HG03378 (cell line): ENCODE results near the gene TEX101.
A peak's percentile ranks its signal among the peaks of the same experiment; 100 is the strongest.

Experiments used
- ATAC-seq: cut with Tn5 transposase; IDR thresholded peaks from one replicate; pipeline ENCODE4 v1.9.1; 2021; ENCODE audit warnings: mild to moderate bottlenecking, moderate library complexity; ENCODE audit not compliant: unreplicated experiment

TEX101 gene

DNA sequence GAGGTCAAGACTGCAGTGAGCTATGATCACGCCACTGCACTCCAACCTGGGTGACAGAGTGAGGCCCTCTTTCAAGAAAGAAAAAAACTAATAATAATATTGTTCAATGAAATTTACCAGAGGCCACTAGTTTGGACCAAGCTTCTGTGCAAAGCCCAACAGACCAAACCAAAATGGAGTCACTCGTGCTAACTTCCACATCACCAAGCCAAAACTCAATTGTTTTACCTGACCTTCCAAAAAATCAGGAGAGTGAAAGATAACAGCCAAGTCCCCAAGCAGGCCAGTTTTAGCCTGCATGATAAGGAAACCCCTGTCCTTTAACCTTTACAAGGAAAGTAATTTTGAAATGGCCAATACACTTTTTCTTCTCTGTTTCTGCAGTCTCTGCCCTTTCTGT lies 30.7 kb downstream of the TEX101 start:
- no peak for ATAC-seq

DNA sequence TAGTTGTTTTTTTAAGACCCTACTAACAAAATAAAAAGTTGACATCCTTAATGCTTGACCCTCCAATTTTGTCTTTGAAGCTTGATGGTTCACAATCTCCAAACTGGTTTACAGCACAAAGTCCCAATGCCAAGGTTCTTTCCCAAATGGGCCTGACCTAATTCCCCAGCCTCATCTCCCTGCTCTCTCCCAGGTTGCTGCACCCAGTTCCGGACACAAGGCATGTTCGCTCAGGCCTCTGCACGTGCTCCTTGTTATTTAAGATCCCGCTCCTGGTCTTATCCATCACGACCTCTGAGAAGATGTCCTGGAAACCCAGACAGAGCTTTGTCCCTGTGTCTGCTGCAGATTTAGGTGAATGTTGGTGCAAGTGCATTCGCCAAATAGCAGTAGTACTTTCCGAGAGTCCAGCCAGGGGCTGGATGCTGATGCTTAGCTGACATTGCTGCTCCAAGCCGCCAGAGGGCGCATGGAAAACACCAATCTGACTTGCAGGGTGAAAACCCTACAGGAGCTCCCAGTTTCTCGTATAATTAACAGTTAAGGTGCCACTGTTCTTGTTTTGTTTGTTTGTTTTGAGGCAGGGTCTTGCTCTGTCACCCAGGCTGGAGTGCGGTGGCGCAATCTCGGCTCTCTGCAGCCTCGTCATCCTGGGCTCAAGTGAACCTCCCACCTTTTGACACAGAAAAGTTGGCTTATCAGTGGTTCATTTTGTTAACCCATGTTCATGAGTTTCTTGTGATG lies 32.2 kb downstream of the TEX101 start:
- no peak for ATAC-seq

DNA sequence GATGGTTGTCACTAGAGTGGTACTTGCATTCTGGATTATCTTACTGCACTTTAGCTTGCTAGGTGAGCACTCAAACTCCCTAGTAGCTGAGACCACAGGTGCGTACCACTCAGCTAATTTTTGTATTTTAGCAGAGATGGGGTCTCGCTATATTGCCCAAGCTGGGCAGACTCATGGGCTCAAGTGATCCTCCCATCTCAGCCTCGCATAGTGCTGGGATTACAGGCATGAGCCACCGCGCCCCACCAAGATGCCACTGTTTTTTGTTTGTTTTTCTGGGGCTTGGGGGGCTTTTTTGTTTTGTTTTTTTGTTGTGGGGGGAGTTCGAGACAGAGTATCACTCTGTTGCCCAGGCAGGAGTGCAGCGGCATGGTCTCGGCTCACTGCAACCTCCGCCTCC lies 33.0 kb downstream of the TEX101 start:
- no peak for ATAC-seq

DNA sequence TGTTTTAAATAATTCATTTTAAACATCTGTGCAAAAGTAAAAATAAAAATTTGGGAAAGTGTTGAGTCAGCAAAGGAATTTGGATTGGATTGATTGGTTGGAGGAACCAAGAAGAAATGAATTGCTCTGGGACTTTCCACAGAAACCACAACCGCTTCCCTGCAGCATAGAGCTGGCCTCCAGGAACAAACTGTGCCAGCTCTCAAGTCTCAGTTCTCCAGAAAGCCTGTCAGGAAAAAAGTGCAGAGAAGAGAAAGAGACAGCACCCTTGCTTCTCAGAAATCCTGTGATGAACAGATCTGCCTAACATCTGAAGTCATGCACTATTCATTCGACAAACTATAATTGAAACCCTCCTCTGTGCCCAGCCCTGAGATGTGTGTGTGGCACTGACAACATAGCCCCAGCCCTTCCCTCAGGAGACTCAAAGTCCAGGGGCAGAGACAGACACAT lies 35.9 kb downstream of the TEX101 start:
- no peak for ATAC-seq

DNA sequence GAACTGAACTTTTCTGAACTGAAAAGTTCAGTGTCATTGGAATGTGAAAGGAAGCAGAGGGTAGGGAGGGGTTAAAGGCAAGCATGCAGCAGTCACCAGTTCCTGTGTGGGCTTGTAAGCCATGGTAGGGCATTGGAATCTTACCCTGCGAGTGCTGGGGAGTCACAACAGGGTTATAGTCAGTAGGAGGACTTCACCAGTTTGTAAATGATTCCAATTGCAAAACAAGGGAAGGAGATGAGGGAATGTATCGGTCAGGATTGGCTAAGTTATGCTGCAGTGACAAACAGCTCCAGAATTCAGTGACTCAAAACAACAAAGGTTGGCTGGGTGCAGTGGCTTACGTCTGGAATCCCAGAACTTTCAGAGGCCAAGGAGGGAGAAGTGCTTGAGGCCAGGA lies 37.9 kb downstream of the TEX101 start:
- ATAC-seq = no peak

DNA sequence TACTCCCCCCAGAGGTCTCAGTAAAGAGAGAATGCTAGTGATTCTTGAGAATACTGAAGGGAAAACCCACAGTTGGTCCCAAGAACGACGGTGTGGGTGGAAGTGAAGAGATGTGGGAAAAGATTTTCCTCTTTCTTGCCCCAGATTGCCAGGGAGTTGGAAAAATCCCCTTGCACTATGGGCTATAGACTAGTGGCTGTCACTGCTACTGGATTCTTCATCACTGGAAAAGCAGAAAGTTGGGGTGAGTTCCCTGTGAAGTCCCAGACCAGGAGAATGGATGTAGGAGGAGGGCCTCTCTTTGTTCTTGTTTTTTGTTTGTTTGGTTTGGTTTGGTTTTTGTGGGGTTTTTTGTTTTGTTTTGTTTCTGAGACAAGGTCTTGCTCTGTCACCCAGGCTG lies 39.3 kb downstream of the TEX101 start:
- ATAC-seq = no peak

DNA sequence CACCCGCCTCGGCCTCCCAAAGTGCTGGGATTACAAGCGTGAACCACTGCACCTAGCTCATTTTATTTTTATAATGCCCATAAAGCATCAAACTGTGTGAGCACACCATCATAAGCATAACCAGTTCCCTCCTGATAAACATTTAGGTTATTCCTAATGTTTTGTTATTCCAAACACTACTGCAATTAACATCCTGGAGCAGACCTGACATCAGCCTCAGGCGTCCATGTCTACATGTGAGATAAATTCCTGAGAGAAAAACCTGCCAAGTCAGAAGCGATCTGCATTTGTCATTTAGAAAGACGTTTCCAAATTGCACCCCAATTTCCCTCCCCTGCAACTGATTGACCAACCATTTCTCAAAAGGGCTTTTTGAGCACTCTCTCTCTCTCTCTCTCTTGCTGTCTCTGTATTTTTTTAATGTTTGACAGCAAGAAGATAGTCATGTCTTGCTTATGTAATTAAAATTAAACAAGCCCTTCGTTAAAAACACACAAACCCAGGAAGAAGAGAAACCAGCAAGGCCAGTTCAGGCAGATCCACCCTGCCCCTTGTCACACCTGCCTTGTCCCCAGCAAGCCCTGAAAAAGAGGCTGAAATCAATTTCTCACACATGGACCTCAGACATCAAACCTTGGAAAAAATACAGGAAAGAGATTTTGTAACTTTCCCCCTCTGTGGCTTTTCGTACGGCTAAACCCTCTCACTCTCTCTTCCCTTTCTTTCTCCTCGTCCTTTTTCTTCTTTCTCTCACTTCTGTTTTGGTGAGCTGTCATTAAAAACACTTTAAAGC lies 40.8 kb downstream of the TEX101 start:
- ATAC-seq = no peak

DNA sequence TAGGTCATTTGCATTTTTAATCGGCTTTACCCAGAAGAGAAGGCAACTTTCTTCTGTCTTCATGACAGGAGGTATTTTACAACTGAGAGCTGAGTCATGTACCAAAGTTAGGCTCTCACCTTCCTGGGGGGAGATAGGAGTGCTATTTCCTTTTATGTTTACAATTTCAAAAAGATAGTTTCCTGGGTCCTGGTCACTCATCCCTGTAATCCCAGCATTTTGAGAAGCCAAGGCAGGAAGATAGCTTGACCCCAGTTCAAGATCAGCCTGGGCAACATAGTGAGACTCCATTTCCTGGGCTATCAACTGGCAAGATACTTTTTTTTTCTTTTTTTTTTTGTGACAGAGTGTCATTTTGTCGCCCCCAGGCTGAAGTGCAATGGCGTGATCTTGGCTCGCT lies 43.1 kb downstream of the TEX101 start:
- ATAC-seq = no peak

DNA sequence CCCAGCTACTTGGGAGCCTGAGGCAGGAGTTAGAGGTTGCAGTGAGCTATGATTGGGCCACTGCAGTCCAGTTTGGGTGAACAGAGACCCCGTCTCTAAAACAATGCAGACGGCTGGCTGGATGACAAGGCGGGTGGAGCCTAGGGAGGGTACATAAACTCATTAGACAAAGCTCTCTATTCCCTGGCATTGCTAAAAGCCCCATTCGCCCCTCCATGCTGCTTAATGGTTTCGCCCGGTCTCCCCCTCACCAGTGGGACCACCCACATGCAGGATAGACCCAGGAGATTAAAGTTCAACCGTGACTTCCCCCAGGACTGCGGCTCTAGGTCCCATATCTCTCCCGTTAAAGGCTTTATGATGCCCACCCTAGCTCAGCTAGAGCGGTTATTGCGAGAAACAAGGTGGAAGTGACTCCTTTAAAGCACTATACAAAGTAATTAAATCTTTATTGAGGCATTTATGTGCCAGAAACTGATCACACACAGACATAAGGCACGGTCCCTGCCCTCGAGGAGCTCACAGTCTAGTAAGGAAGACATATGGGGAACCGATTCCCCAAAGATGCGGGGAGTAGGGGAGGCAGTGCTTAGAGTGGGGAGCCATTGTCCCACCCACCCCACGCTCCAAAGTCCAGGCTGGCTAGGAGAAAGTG lies 45.8 kb downstream of the TEX101 start:
- ATAC-seq = no peak

DNA sequence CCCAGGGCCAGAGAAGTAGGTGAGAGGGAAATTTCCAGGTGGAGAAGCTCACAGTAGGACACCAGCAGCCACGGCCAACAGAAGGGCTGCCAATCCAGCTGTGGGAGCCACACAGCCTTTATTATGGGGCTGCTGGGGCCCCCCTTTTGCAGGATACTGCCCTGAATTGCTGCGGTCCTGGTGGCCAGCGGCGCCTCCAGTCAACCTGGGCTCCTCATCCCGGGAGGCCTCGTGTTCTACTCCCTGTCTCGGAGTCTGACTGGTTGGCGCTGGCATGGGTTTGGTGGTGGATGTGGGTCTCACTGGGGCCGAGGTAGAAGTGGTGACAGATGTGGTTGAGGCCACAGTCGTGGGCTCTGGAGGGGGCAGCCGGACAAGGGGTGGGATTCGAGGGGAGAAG lies 46.6 kb downstream of the TEX101 start:
- ATAC-seq = no peak

DNA sequence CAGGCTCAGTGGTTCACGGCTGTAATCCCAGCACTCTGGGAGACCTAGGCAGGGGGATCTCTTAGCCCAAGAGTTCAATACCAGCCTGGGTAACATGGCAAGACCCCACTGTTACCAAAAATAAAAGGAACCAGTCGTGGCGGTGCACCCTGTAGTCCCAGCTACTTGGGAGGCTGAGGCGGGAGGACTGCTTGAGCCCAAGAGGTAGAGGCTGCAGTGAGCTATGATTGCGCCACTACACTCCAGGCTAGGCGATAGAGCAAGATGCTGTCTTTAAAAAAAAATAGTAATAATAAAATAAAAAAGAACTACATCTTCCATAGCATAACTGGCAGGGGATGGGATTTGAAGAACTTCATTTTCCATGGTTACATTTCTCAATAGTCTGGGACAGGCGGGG lies 47.7 kb downstream of the TEX101 start:
- ATAC-seq = no peak

DNA sequence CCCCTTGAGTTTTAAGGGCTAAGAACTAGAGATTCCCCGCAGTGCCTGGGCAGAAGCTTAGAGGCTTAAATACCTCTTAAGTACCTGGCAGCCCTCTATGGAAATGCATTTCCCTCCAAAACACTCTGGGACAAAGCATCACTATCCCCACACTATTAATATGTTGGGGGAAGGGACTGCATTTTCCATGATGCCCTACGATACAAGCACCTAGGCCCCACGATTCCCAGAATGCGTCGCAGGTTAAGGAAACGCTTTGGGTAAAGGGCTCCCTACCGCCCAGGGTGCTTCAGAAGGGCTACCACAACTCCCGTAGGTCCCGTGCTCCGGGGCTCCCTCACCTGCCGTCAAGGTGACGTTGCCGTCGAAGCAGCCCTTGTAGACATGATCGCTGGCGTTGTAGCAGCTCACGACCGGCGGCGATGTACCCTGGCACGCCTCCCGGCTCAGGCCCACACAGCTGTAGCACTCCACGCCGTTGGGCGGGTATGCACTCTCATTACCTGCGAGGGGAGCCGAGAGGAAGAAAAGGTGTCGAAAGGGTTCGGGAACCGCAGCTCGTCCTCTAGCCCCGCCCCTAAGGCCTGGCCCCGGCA lies 48.2 kb downstream of the TEX101 start:
- ATAC-seq = no peak

DNA sequence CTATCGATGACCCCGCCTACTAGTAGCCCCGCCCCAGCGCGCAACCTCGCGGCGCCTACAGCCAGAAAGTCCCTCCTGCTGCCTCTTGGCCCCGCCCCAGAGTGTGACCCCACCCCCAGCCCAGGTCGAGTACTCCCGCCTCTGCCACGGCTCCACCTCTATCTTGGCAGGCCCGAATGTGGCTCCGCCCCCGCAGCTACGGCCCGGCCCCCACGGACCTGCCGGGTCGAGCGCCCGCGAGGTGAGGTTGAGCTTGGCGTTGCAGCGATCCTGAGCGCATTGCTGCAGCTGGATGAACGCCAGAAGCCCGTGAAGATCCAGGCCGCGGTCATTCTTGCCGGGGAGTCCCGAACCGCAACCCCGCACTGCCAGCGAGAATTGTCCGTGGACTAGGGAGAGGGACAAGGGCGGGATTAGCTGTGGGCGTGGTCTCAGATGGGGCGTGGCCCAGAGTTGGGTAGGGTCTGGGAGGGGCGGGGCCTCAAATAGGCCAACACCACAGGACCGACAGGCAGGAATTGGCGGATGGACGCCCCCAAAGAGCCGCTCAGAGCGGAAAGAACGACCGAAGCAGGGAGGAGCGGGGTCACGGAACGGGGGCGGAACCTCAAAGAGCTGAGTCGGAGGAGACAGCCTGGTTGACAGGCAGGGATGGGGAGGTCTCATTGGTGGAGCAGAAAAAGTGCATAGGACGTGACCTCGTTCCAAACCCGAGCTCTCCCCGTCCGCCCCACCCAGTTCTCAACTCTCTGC lies 48.9 kb downstream of the TEX101 start:
- peak; percentile 62 for ATAC-seq

DNA sequence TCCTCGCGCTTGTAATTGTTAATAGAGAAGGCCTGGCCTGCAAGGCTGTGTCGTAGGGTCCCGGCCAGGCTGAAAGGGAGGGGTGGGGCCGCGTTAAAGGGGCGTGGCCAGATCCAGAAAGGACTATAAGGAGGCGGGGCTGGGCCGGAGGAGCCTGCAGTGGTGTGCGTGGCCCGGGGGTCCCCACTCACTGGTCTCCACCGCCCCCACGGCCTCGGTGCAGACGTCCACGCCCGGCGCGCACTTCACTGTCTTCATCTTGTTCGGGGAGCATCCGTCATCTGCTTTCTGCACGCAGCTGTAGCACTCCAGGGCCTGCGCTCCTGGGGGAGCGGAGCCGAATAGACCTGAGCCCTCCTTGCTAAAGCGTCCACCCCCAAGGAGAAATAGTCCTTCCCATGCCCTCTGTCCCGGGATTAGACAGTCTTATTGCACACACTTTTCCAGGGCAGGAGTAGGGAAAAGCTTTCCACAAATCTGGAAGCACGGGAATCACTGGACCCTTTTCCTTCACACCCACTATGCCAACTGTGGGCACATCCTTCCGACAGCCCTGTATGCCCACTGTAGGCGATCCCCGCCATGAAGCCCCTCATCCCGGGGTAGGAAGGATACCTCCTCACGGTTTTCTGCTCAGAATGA lies 49.6 kb downstream of the TEX101 start:
- ATAC-seq = peak; percentile 30

DNA sequence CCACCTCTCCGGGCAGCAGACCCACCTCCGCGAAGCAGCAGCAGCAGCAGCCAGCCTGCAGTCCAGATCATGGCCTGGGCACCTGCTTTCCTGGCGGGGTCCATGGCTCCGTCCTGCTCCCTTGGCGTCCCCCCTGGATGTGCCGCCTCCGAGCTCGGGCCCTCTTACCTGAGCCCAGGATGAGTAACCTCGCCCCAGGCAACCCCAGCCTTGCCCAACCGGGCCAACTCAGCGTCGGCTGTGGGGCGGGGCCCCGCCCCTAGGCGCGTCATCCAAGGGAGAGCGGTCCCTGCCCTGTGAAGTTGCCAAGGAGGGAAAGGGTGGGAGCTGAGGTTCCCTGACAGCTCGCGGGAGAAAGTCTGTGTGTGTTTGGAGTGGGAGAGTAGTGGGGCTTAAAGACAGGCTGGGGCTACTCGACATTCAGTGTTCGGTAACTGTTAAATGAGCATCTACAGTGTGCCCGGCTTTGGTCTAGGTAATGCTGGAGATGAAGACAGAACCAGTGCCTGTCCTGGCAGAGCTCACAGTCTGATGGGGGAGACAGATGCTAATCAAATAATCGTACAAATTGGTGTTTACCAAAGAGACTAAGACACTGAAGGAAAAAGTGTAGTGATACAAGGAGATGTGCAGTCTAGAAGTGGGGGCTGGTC lies 50.9 kb downstream of the TEX101 start, which contains the start of gene LYPD3:
Gene LYPD3 (minus strand): TSS at position 141 of the 653 bp plus-strand sequence. CDS start 37 bp downstream, at position 104.
- no peak for ATAC-seq

DNA sequence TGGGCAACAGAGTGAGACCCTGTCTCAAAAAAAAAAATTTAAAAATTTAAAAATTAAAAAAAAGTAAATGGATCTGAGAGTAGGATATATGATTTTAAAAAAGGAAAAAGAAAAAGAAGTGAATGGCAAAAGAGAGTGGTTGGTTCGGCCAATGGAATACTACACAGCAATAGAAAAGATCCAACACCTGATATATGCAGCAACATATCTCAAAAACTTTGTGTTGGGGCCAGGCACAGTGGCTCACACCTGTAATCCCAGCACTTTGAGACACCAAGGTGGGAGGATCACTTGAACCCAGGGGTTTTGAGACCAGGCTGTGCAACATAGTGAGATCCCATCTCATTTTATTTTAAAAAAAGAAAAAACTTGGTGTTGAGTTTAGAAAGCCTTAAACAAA lies 52.1 kb downstream of the TEX101 start:
- ATAC-seq = no peak

DNA sequence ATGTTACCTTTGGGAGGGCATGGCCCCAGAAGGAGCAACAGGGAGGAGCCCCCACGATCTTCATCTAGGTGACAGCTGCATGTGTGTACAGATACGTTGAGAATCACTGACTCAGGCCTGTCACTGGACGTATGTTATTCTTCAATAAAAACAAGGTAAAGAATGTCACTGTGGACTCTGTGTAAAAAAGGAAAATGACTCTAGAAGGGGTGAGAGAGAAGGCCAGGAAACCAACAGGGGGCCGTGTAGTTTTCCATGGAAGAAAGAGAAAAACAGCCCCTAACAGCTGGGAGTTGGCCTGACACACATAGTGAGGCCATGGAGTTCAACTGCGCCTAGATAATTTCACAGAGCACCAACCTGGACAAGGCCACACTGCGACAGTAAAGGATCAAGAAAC lies 52.6 kb downstream of the TEX101 start:
- ATAC-seq = no peak

DNA sequence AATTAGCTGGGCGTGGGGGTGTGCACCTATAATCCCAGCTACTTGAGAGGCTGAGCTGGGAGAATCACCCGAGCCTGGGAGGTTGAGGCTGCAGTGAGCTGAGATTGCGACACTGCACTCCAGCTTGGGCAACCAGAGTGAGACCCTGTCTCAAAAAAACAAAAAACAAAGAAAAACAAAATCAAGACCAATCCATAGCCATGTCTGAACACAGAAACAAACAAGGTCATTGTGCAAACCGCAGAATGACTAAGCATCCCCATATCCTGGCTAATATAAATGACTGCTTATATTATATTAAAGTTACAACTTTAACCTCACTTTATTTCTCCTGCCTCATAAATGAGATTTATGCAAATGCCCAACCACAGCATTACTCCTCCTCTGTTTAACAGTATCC lies 53.0 kb downstream of the TEX101 start:
- no peak for ATAC-seq
